HepG2 (cell line): ENCODE data around the gene RIPOR3. TPM values are rescaled to one million over a fixed set of nuclear protein-coding genes. Genes with fewer than 3 reads are reported as not detected.
A peak's percentile ranks its signal among the peaks of the same experiment; 100 is the strongest.

Experiments used
- ATAC-seq: fragments of 200-7000 bp; cut with Tn5 transposase; 3 replicates; pipeline ENCODE4 v1.9.1; 2020; ENCODE audit warnings: mild to moderate bottlenecking, moderate library complexity
- BruUV-seq: library from RNA; stranded (reverse); fragments of 400-500 nt; replicated peaks from 2 replicates; lab custom pipeline; 2021; lab: Mats Ljungman, UMichigan
- CTCF ChIA-PET: fragments of 300-600 bp; formaldehyde crosslinking; extraction: SDS; loops from one replicate; lab custom pipeline; 2021; ENCODE audit warnings: low total read pairs, inconsistent platforms, low intra/inter-chr PET ratio; lab: Yijun Ruan, JAX
- POLR2A ChIA-PET: fragments of 350-600 bp; sonication (Branson Sonifier 250); formaldehyde crosslinking; loops from one replicate; lab custom pipeline; 2020; ENCODE audit warnings: antibody characterized with exemption, inconsistent platforms; lab: Yijun Ruan, JAX
- DNase-seq: peaks from one replicate; pipeline ENCODE4 v3.0.0-alpha.2; 2015; ENCODE audit warnings: low spot score
- FAIRE-seq: peaks from 3 replicates; lab custom pipeline; 2011; peaks lifted over from hg19 to GRCh38; lab: Jason Lieb, UNC
- H2AFZ ChIP-seq: one replicate; pipeline ENCODE4 v1.6.1; 2011; ENCODE audit warnings: low read length, inconsistent platforms
- H3K27ac ChIP-seq: fragments of 300-600 bp; 3 replicates; pipeline ENCODE4 v1.8.0; 2011; ENCODE audit warnings: mixed run types, mild to moderate bottlenecking, mixed read lengths, low read length, inconsistent platforms; ENCODE audit not compliant: insufficient read depth; ENCODE audit errors: extremely low read length
- H3K27me3 ChIP-seq, 2 experiments: fragments of 200-600 bp in 1 of 2; 2 replicates in 1 of 2; 3 replicates in 1 of 2; pipeline versions ENCODE4 v1.6.0 to v1.8.0; 2011; ENCODE audit warnings: low read length in 2 of 2, mild to moderate bottlenecking in 2 of 2, moderate library complexity in 2 of 2, inconsistent platforms in 1 of 2; ENCODE audit not compliant: insufficient read depth in 2 of 2, control insufficient read depth in 1 of 2
- H3K36me3 ChIP-seq, 2 experiments: fragments of 200-600 bp in 1 of 2; replicated peaks in 1 of 2; 2 replicates in 1 of 2; 3 replicates in 1 of 2; pipeline versions ENCODE4 v1.5.1 to v1.8.0; 2011; ENCODE audit warnings: low read length in 2 of 2, inconsistent platforms in 1 of 2; ENCODE audit not compliant: insufficient read depth in 2 of 2, control insufficient read depth in 1 of 2
- H3K4me1 ChIP-seq: 2 replicates; pipeline ENCODE4 v1.5.1; 2012; ENCODE audit warnings: low read length, inconsistent platforms; ENCODE audit not compliant: insufficient read depth
- H3K4me2 ChIP-seq: 2 replicates; pipeline ENCODE4 v1.6.0; 2011; ENCODE audit warnings: low read depth, low read length, inconsistent platforms
- H3K4me3 ChIP-seq, 3 experiments: fragments of 200-600 bp in 1 of 3; sonication (generic), shearing (Covaris generic) in 1 of 3; replicated peaks in 1 of 3; 2 replicates each; pipeline ENCODE4 v1.5.1; 2011 to 2016; ENCODE audit warnings: low read length in 3 of 3, inconsistent platforms in 2 of 3, low read depth in 2 of 3, mild to moderate bottlenecking in 2 of 3, control low read depth in 1 of 3, mixed read lengths in 1 of 3; ENCODE audit not compliant: insufficient read depth in 1 of 3
- H3K79me2 ChIP-seq: one replicate; pipeline ENCODE4 v1.6.1; 2011; ENCODE audit warnings: low read length, inconsistent platforms; ENCODE audit not compliant: insufficient read depth
- H3K9ac ChIP-seq: 2 replicates; pipeline ENCODE4 v1.6.0; 2011; ENCODE audit warnings: mild to moderate bottlenecking, low read depth, low read length, inconsistent platforms; ENCODE audit not compliant: insufficient read depth
- H3K9me3 ChIP-seq: 2 replicates; pipeline ENCODE4 v1.5.1; 2012; ENCODE audit warnings: mild to moderate bottlenecking, low read length
- H4K20me1 ChIP-seq: 2 replicates; pipeline ENCODE4 v1.6.0; 2011; ENCODE audit warnings: inconsistent platforms, mild to moderate bottlenecking, low read length, moderate library complexity; ENCODE audit not compliant: insufficient read depth
- FOXP4 ChIP-seq: sonication (generic); formaldehyde crosslinking; IDR thresholded peaks from 2 replicates; pipeline ENCODE4 v1.4.0; 2020; ENCODE audit warnings: missing genetic modification reagents
- GABPA ChIP-seq, 2 experiments: IDR thresholded peaks; 2 replicates each; pipeline ENCODE4 v1.6.1; 2011 to 2016; ENCODE audit warnings: low read depth in 2 of 2, low read length in 1 of 2, missing biosample characterization in 1 of 2, missing genetic modification characterization in 1 of 2
- JUN ChIP-seq: sonication (generic); formaldehyde crosslinking; IDR thresholded peaks from 2 replicates; pipeline ENCODE4 v1.4.0; 2020; ENCODE audit warnings: mild to moderate bottlenecking, missing genetic modification reagents
- JUND ChIP-seq: sonication (generic); formaldehyde crosslinking; IDR thresholded peaks from 2 replicates; pipeline ENCODE4 v1.8.0; 2022; ENCODE audit warnings: mild to moderate bottlenecking, missing genetic modification reagents
- MEF2D ChIP-seq: sonication (generic); formaldehyde crosslinking; IDR thresholded peaks from 2 replicates; pipeline ENCODE4 v1.5.1; 2020; ENCODE audit warnings: mild to moderate bottlenecking, missing genetic modification reagents
- NR0B2 ChIP-seq: sonication (generic); formaldehyde crosslinking; IDR thresholded peaks from 2 replicates; pipeline ENCODE4 v1.4.0; 2020; ENCODE audit warnings: mild to moderate bottlenecking, missing genetic modification reagents
- NR2F1 ChIP-seq, 2 experiments: fragments of 450-650 bp in 1 of 2; formaldehyde crosslinking in 1 of 2; IDR thresholded peaks; 2 replicates each; pipeline versions ENCODE4 v1.5.0 to v1.6.1; 2016 to 2020; ENCODE audit warnings: mild to moderate bottlenecking in 1 of 2, missing compliant biosample characterization in 1 of 2, missing genetic modification reagents in 1 of 2, moderate library complexity in 1 of 2
- REXO4 ChIP-seq: sonication (generic); formaldehyde crosslinking; IDR thresholded peaks from 2 replicates; pipeline ENCODE4 v1.8.0; 2022; ENCODE audit warnings: missing genetic modification reagents, mild to moderate bottlenecking, borderline replicate concordance
- ZFYVE20 ChIP-seq: sonication (generic); formaldehyde crosslinking; IDR thresholded peaks from 2 replicates; pipeline ENCODE4 v1.8.0; 2023; ENCODE audit warnings: low read depth, mild to moderate bottlenecking, moderate library complexity, missing genetic modification reagents, borderline replicate concordance
- ZNF709 ChIP-seq: sonication (generic); formaldehyde crosslinking; IDR thresholded peaks from 2 replicates; pipeline ENCODE4 v1.5.0; 2020; ENCODE audit warnings: mild to moderate bottlenecking, missing genetic modification reagents
- ZUFSP ChIP-seq: sonication (generic); formaldehyde crosslinking; IDR thresholded peaks from 2 replicates; pipeline ENCODE4 v1.9.0; 2021; ENCODE audit warnings: missing genetic modification reagents, mild to moderate bottlenecking, borderline replicate concordance
- whole genome bisulfite sequencing: methylation state at CpG from one replicate; pipeline ENCODE4 v1.1.6; 2017; ENCODE audit warnings: low lambda C conversion rate; 5-methylcytosine and 5-hydroxymethylcytosine counted together
- in situ Hi-C: cut with HindIII; loops from 2 replicates; pipeline ENCODE4 v1.10.0; 2017; ENCODE audit warnings: low pct_unique_long_range_greater_than_20kb; ENCODE audit not compliant: extremely low pct_ligation_motif_present
- intact Hi-C: fragments of 100-400 bp; cut with micrococcal nuclease; formaldehyde crosslinking; loops from one replicate; pipeline ENCODE4 v1.10.0; 2022; ENCODE audit not compliant: unreplicated experiment
- polyA plus RNA-seq, 8 experiments: library from polyadenylated mRNA; depleted of rRNA in 3 of 8; stranded (reverse) in 7 of 8; unstranded in 1 of 8; fragments of >200 nt; fragmentation: Illumina TruSeq in 4 of 8; extraction: Trizol in 4 of 8; gene quantifications; 2 replicates each; pipeline versions ENCODE4 v1.2.1 to v1.2.3, GENCODE V29; 2011 to 2016; ENCODE audit warnings: low read depth in 4 of 8, missing spikeins in 1 of 8, mixed read lengths in 1 of 8; ENCODE audit not compliant: insufficient read depth in 1 of 8
- total RNA-seq, 5 experiments: library from RNA; depleted of rRNA; stranded (reverse); fragments of >200 nt; fragmentation: Illumina TruSeq; extraction: Trizol; gene quantifications; 2 replicates each; pipeline ENCODE4 v1.2.3, GENCODE V29; 2016; ENCODE audit warnings: low read depth in 1 of 5
- TF ChIP-seq, protein P1 (sequence below): sonication (generic); formaldehyde crosslinking; IDR thresholded peaks from 2 replicates; pipeline ENCODE4 v1.4.0; 2020; ENCODE audit warnings: missing genetic modification reagents, borderline replicate concordance

Gene RIPOR3
- total and polyA plus RNA-seq, 2 of the 13 experiments (the other 11 are each of a cell fraction or from before 2014, with no cell fraction given): 0.18 TPM; not detected in 1

GRCh38 chr20:50678169-50678898, 13.0 kb downstream of the RIPOR3 start (continued):
- TF ChIP-seq FOXP4 (CRISPR knock-in tag) (peak; percentile 20; the same call in 1 of the 2 replicates), JUN (no peak)
- TF ChIP-seq, protein P1, sequence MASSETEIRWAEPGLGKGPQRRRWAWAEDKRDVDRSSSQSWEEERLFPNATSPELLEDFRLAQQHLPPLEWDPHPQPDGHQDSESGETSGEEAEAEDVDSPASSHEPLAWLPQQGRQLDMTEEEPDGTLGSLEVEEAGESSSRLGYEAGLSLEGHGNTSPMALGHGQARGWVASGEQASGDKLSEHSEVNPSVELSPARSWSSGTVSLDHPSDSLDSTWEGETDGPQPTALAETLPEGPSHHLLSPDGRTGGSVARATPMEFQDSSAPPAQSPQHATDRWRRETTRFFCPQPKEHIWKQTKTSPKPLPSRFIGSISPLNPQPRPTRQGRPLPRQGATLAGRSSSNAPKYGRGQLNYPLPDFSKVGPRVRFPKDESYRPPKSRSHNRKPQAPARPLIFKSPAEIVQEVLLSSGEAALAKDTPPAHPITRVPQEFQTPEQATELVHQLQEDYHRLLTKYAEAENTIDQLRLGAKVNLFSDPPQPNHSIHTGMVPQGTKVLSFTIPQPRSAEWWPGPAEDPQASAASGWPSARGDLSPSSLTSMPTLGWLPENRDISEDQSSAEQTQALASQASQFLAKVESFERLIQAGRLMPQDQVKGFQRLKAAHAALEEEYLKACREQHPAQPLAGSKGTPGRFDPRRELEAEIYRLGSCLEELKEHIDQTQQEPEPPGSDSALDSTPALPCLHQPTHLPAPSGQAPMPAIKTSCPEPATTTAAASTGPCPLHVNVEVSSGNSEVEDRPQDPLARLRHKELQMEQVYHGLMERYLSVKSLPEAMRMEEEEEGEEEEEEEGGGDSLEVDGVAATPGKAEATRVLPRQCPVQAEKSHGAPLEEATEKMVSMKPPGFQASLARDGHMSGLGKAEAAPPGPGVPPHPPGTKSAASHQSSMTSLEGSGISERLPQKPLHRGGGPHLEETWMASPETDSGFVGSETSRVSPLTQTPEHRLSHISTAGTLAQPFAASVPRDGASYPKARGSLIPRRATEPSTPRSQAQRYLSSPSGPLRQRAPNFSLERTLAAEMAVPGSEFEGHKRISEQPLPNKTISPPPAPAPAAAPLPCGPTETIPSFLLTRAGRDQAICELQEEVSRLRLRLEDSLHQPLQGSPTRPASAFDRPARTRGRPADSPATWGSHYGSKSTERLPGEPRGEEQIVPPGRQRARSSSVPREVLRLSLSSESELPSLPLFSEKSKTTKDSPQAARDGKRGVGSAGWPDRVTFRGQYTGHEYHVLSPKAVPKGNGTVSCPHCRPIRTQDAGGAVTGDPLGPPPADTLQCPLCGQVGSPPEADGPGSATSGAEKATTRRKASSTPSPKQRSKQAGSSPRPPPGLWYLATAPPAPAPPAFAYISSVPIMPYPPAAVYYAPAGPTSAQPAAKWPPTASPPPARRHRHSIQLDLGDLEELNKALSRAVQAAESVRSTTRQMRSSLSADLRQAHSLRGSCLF (CRISPR knock-in tag): no peak

DNA sequence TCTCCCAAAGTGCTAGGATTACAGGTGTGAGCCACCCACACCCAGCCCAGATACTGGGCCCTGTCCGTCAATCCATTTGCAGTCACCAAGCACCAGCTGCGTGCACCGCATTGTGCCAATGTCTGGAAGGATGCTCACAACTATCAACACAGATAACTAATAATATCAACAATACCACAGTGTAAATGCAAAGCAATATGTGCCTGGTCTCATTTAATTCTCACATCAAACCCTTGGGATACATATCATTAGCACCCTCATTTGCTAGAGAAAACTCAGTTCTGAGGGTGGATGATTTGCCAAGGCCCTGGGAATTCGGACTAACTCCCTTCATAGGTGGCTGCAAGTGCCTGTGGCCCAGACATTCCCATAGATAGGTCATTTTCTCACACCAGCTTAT, 14.5 kb downstream of the RIPOR3 start:
- Histone ChIP-seq H3K79me2 (no peaks in the 10 kb centered on the region), H3K9ac (no peak overlapping the region), H3K36me3 (no peaks in the 10 kb centered on the region), H2AFZ (no peak overlapping the region), H3K4me2 (no peak overlapping the region), H3K4me1 (peaks cover 95% of the 10 kb centered on the region), H3K4me3 (no peak overlapping the region), H4K20me1 (no peaks in the 10 kb centered on the region), H3K27me3 (no peaks in the 10 kb centered on the region), H3K9me3 (no peaks in the 10 kb centered on the region), H3K27ac (no peak overlapping the region)
- FAIRE-seq (no peak), DNase-seq (no peak), ATAC-seq (no peak)
- ChIA-PET CTCF (no interaction called here), POLR2A (no interaction called here)
- in situ Hi-C loops: no loop called here
- 85% methylated on average over 4 of the region's 4 CpGs for WGBS
- BruUV-seq: no TSS peak
- intact Hi-C loops: loop anchor here (5.0 kb wide), 1 partner anchor 65 kb away; no protein-coding TSS in a partner anchor
- TF ChIP-seq NR2F1 (CRISPR knock-in tag; IDR thresholded peaks at IDR 0.05): no peak
- no peak for TF ChIP-seq GABPA (IDR thresholded peaks at IDR 0.05; ENCODE audit: low read depth, low read length)
- no peak for TF ChIP-seq GABPA (CRISPR knock-in tag; IDR thresholded peaks at IDR 0.05; ENCODE audit: low read depth)
- no peak for TF ChIP-seq NR0B2 (CRISPR knock-in tag)
- no peak for TF ChIP-seq ZUFSP (CRISPR knock-in tag)
- TF ChIP-seq ZNF709 (CRISPR knock-in tag): no peak
- TF ChIP-seq MEF2D (CRISPR knock-in tag): no peak
- TF ChIP-seq JUND (CRISPR knock-in tag): no peak
- TF ChIP-seq ZFYVE20 (CRISPR knock-in tag): no peak
- TF ChIP-seq REXO4 (CRISPR knock-in tag): no peak
